K562 (cell line): ENCODE measurements around the gene RGS17. TPM values are rescaled to one million over a fixed set of nuclear protein-coding genes. Genes with fewer than 3 reads are reported as not detected.

Experiments used
- ATAC-seq: fragments of 200-7000 bp; cut with Tn5 transposase; 3 replicates; pipeline ENCODE4 v1.9.1; 2020; ENCODE audit warnings: moderate library complexity
- BruUV-seq: library from RNA; stranded (reverse); fragments of 400-500 nt; replicated peaks from 2 replicates; lab custom pipeline; 2021; lab: Mats Ljungman, UMichigan
- CTCF ChIA-PET: fragments of 300-600 bp; formaldehyde crosslinking; extraction: SDS; loops from one replicate; lab custom pipeline; 2021; ENCODE audit warnings: low intra/inter-chr PET ratio; lab: Yijun Ruan, JAX
- POLR2A ChIA-PET: fragments of 300-600, 350-650 bp; sonication (Branson Sonifier 250); formaldehyde crosslinking; extraction: SDS; loops from one replicate; lab custom pipeline; 2021; ENCODE audit warnings: antibody characterized with exemption, inconsistent platforms; lab: Yijun Ruan, JAX
- DNase-seq, 4 experiments: peaks; one replicate each; pipeline versions ENCODE4 v3.0.0 to v3.0.0-alpha.2; 2011 to 2018; ENCODE audit warnings: low spot score in 3 of 4, mixed read lengths in 3 of 4; ENCODE audit errors: extremely low read depth in 1 of 4
- FAIRE-seq: peaks from 2 replicates; lab custom pipeline; 2011; peaks lifted over from hg19 to GRCh38; lab: Jason Lieb, UNC
- H2AFZ ChIP-seq: 2 replicates; pipeline ENCODE4 v1.6.0; 2011; ENCODE audit warnings: low read depth, low read length, control low read depth, inconsistent platforms
- H3K27ac ChIP-seq: fragments of 200-600 bp; 3 replicates; pipeline ENCODE4 v1.8.0; 2011; ENCODE audit warnings: low read depth, mild to moderate bottlenecking, control low read depth, inconsistent platforms, low read length, moderate library complexity, mixed read lengths; ENCODE audit errors: extremely low read depth
- H3K27me3 ChIP-seq, 2 experiments: fragments of 300-600 bp in 1 of 2; 2 replicates in 1 of 2; 3 replicates in 1 of 2; pipeline versions ENCODE4 v1.6.0 to v1.8.0; 2011; ENCODE audit warnings: inconsistent platforms in 2 of 2, low read length in 2 of 2, mild to moderate bottlenecking in 1 of 2, mixed read lengths in 1 of 2, moderate library complexity in 1 of 2; ENCODE audit not compliant: control insufficient read depth in 2 of 2, insufficient read depth in 2 of 2
- H3K36me3 ChIP-seq: fragments of 300-600 bp; 3 replicates; pipeline ENCODE4 v1.8.0; 2011; ENCODE audit warnings: mild to moderate bottlenecking, low read length, inconsistent platforms; ENCODE audit not compliant: control insufficient read depth, insufficient read depth
- H3K4me1 ChIP-seq, 2 experiments: fragments of 200-600 bp in 1 of 2; replicated peaks in 1 of 2; 2 replicates in 1 of 2; 3 replicates in 1 of 2; pipeline versions ENCODE4 v1.5.1 to v1.8.0; 2011; ENCODE audit warnings: inconsistent platforms in 2 of 2, low read length in 2 of 2, mild to moderate bottlenecking in 1 of 2, mixed read lengths in 1 of 2, moderate library complexity in 1 of 2; ENCODE audit not compliant: control insufficient read depth in 2 of 2, insufficient read depth in 2 of 2
- H3K4me2 ChIP-seq: 2 replicates; pipeline ENCODE4 v1.6.1; 2011; ENCODE audit warnings: low read length, control low read depth, inconsistent platforms, mixed read lengths; ENCODE audit not compliant: insufficient read depth
- H3K4me3 ChIP-seq: fragments of 200-600 bp; sonication (generic), shearing (Covaris generic); 2 replicates; pipeline ENCODE4 v1.5.1; 2016; ENCODE audit warnings: control low read depth, inconsistent platforms
- H3K79me2 ChIP-seq: fragments of 200-600 bp; 3 replicates; pipeline ENCODE4 v1.8.0; 2011; ENCODE audit warnings: low read length, inconsistent platforms; ENCODE audit not compliant: control insufficient read depth, insufficient read depth
- H3K9ac ChIP-seq, 2 experiments: 2 replicates each; pipeline versions ENCODE4 v1.6.0 to v1.6.1; 2011; ENCODE audit warnings: low read depth in 2 of 2, low read length in 2 of 2, control low read depth in 1 of 2, inconsistent platforms in 1 of 2, mild to moderate bottlenecking in 1 of 2, mixed read lengths in 1 of 2; ENCODE audit not compliant: insufficient read depth in 1 of 2
- H3K9me1 ChIP-seq: one replicate; pipeline ENCODE4 v1.6.0; 2011; ENCODE audit warnings: inconsistent platforms, mild to moderate bottlenecking, low read length, moderate library complexity; ENCODE audit not compliant: control insufficient read depth, insufficient read depth
- H3K9me3 ChIP-seq: replicated peaks from 2 replicates; pipeline ENCODE4 v1.5.1; 2011; ENCODE audit warnings: low read depth, low read length, inconsistent platforms; ENCODE audit not compliant: control insufficient read depth, insufficient read depth
- H4K20me1 ChIP-seq: replicated peaks from 2 replicates; pipeline ENCODE4 v1.6.1; 2011; ENCODE audit warnings: low read length, inconsistent platforms, mixed read lengths; ENCODE audit not compliant: control insufficient read depth, insufficient read depth
- EP300 ChIP-seq: IDR thresholded peaks from 2 replicates; pipeline ENCODE4 v1.6.1; 2012; ENCODE audit warnings: low read length, improper control_type of control experiment
- HES1 ChIP-seq: fragments of 450-650 bp; IDR thresholded peaks from 2 replicates; pipeline ENCODE4 v1.6.1; 2016; ENCODE audit warnings: low read depth, mild to moderate bottlenecking, moderate library complexity
- HINFP ChIP-seq: fragments of 450-650 bp; conservative IDR thresholded peaks from 2 replicates; pipeline ENCODE4 v1.6.1; 2016; ENCODE audit warnings: missing genetic modification characterization, low read depth, mild to moderate bottlenecking, control low read depth, missing compliant biosample characterization
- MITF ChIP-seq: IDR thresholded peaks from 2 replicates; pipeline ENCODE4 v1.6.1; 2014; ENCODE audit warnings: antibody characterized with exemption
- NBN ChIP-seq: fragments of 450-650 bp; IDR thresholded peaks from 2 replicates; pipeline ENCODE4 v1.6.1; 2016; ENCODE audit warnings: low read depth, mild to moderate bottlenecking
- NELFE ChIP-seq: IDR thresholded peaks from 2 replicates; pipeline ENCODE4 v1.6.1; 2011; ENCODE audit warnings: mild to moderate bottlenecking; ENCODE audit not compliant: insufficient read depth, insufficient read length
- NR1H2 ChIP-seq: sonication (generic); formaldehyde crosslinking; IDR thresholded peaks from 2 replicates; pipeline ENCODE4 v1.4.0; 2020; ENCODE audit warnings: mild to moderate bottlenecking, missing genetic modification reagents
- RBM14 ChIP-seq: fragments of 200-400 bp; formaldehyde crosslinking; IDR thresholded peaks from 2 replicates; pipeline ENCODE4 v1.6.1; 2018; ENCODE audit warnings: low read depth, mild to moderate bottlenecking, low read length, moderate library complexity, borderline replicate concordance; ENCODE audit not compliant: insufficient read depth
- RBM39 ChIP-seq: fragments of 200-400 bp; formaldehyde crosslinking; optimal IDR thresholded peaks from 2 replicates; pipeline ENCODE3; 2018; ENCODE audit warnings: low read depth, low read length
- SMC3 ChIP-seq: conservative IDR thresholded peaks from 2 replicates; pipeline ENCODE4 v1.6.1; 2011; ENCODE audit warnings: low read depth, low read length, improper control_type of control experiment; ENCODE audit not compliant: insufficient read depth
- TAL1 ChIP-seq: fragments of 450-650 bp; IDR thresholded peaks from 2 replicates; pipeline ENCODE4 v1.6.1; 2016; ENCODE audit warnings: mild to moderate bottlenecking
- U2AF2 ChIP-seq: fragments of 200-400 bp; formaldehyde crosslinking; optimal IDR thresholded peaks from 2 replicates; pipeline ENCODE3; 2017; ENCODE audit warnings: low read depth, mild to moderate bottlenecking, low read length
- ZC3H4 ChIP-seq: sonication (generic); formaldehyde crosslinking; IDR thresholded peaks from 2 replicates; pipeline ENCODE4 v1.9.0; 2021; ENCODE audit warnings: missing genetic modification reagents, borderline replicate concordance
- ZNF146 ChIP-seq: IDR thresholded peaks from one replicate; pipeline ENCODE4 v1.6.1; 2018; ENCODE audit warnings: missing compliant biosample characterization; ENCODE audit not compliant: unreplicated experiment
- ZNF57 ChIP-seq: fragments of 450-650 bp; formaldehyde crosslinking; IDR thresholded peaks from 2 replicates; pipeline ENCODE4 v1.4.0; 2020; ENCODE audit warnings: mild to moderate bottlenecking, moderate library complexity
- WGBS: fragments of 100-300 bp; shearing (Covaris generic); methylation state at CpG from one replicate; pipeline ENCODE4 v1.1.6; 2016; ENCODE audit warnings: low coverage, mixed read lengths; ENCODE audit not compliant: insufficient coverage; ENCODE audit errors: missing lambda C conversion rate; 5-methylcytosine and 5-hydroxymethylcytosine counted together
- in situ Hi-C: fragments of 300-500 bp; cut with MboI; formaldehyde crosslinking; loops from 4 replicates; pipeline ENCODE4 v1.15.0; 2018; ENCODE audit warnings: inconsistent platforms, mixed read lengths
- intact Hi-C: fragments of 100-400 bp; cut with micrococcal nuclease; formaldehyde crosslinking; loops from 2 replicates; pipeline ENCODE4 v1.14.2; 2022
- polyA plus RNA-seq, 8 experiments: library from polyadenylated mRNA; depleted of rRNA in 4 of 8; stranded (reverse) in 5 of 8; unstranded in 3 of 8; fragments of >200 nt; fragmentation: Nextera tagmentation in 2 of 8; fragmentation: Illumina TruSeq in 1 of 8; extraction: Ambion mirVana in 2 of 8; extraction: Trizol in 1 of 8; gene quantifications; 2 replicates each; pipeline versions ENCODE4 v1.2.1 to v1.2.3, GENCODE V29; 2011 to 2014; ENCODE audit warnings: inconsistent platforms in 1 of 8, missing spikeins in 1 of 8
- total RNA-seq, 7 experiments: library from RNA; depleted of rRNA in 6 of 7; stranded (reverse); fragments of >200 nt in 6 of 7; fragmentation: Illumina TruSeq in 2 of 7; extraction: Trizol in 2 of 7; gene quantifications; 2 replicates each; pipeline versions ENCODE4 v1.2.1 to v1.2.3, GENCODE V29; 2011 to 2021; ENCODE audit warnings: low replicate concordance in 1 of 7

Gene RGS17
- total and polyA plus RNA-seq, 9 of the 15 experiments (the other 6 are each of a cell fraction or from before 2014, with no cell fraction given) = 0.01 to 0.14 (median 0.08) TPM; not detected in 6

GRCh38 chr6:153170511-153170910 lies 39.4 kb upstream of the RGS17 start:
- 0% methylated on average over 3 of the region's 3 CpGs for WGBS
- Histone ChIP-seq H3K4me3 (no peak overlapping the region), H4K20me1 (no peaks in the 10 kb centered on the region), H3K79me2 (no peaks in the 10 kb centered on the region), H3K9me1 (no peaks in the 10 kb centered on the region), H3K36me3 (no peaks in the 10 kb centered on the region), H3K27ac (no peak overlapping the region), H3K27me3 (no peaks in the 10 kb centered on the region), H2AFZ (no peak overlapping the region), H3K4me2 (no peak overlapping the region)
- CTCF ChIA-PET = no interaction called here
- POLR2A ChIA-PET = no interaction called here
- BruUV-seq = no TSS peak
- in situ Hi-C loops (no loop called here), intact Hi-C loops (no loop called here)
- TF ChIP-seq NR1H2 = no peak
- no peak for TF ChIP-seq RBM14
- no peak for TF ChIP-seq NBN
- TF ChIP-seq U2AF2 = no peak
- TF ChIP-seq NELFE = no peak
- no peak for TF ChIP-seq MITF
- TF ChIP-seq ZNF57 (CRISPR knock-in tag) = no peak
- TF ChIP-seq ZC3H4 (CRISPR knock-in tag) = no peak
- TF ChIP-seq HINFP (tag) = no peak
- TF ChIP-seq TAL1 = no peak
- no peak for TF ChIP-seq ZNF146 (CRISPR knock-in tag)
- TF ChIP-seq RBM39 = no peak
- no peak for TF ChIP-seq HES1
- TF ChIP-seq EP300 = no peak
- TF ChIP-seq SMC3 = no peak
- TF ChIP-seq, all 486 proteins: peak for 0
- Histone ChIP-seq H3K9me3 (no peaks in the 10 kb centered on the region), H3K4me1 (no peaks in the 10 kb centered on the region), H3K9ac (no peak overlapping the region)
- no peak for DNase-seq
- no peak for FAIRE-seq
- no peak for ATAC-seq
